ENCODE results near the gene PCDHA5.
A peak's percentile ranks its signal among the peaks of the same experiment; 100 is the strongest.
"Not testable (repeated sequence)": the region's sequence is repeated elsewhere in the genome, so short reads cannot be mapped to it uniquely, and the experiment has no call there.

Gene PCDHA5

DNA sequence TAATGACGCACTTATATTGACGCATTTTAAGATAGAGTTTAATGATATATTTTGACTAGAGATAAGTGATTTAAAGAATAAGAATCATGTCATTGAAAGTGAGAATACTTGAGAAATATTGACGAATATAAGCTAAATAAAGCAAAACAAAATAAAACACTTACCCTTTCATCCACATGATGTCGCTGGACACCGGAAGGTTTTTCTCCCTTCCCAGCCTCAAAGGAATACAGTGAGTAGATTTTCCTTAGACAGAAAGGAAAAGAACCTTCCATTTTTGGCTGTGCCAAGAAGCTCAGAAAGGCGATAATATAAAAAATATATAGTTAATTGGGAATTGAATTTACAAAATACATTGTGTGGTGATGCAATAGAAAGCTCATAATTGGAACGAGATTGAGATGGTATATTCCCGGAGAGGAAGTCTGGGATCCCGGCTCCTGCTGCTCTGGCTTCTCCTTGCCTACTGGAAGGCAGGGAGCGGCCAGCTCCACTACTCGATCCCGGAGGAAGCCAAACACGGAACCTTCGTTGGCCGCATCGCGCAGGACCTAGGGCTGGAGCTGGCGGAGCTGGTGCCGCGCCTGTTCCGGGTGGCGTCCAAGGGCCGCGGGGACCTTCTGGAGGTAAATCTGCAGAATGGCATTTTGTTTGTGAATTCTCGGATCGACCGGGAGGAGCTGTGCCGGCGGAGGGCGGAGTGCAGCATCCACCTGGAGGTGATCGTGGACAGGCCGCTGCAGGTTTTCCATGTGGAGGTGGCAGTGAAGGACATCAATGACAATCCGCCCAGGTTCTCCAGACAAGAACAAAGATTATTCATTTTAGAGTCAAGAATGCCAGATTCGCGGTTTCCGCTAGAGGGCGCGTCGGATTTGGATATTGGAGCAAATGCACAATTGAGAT is at the start of gene PCDHA5:
TSS of gene PCDHA5 (plus strand) at position 239 of the 906 bp plus-strand sequence.
- no peak for DNase-seq

DNA sequence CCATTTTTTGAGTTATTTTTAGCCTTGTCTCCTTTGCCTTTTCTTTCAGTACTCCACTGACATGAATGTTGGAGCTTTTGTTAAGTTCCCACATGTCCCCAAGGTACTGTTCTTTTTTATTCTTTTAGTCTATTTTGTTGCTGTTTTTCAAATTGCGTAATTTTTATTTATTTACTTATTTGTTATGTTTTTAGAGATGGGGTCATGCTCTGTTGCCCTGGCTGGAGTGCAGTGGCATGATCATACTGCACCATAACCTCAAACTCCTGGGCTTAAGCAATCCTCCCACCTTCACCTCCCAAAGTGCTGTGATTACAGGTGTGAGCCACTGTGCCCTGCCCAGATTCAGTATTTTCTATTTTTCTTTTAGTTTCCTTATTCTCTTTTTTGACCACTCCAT is 40.9 kb upstream of the PCDHA5 start:
- DNase-seq, result no peak

DNA sequence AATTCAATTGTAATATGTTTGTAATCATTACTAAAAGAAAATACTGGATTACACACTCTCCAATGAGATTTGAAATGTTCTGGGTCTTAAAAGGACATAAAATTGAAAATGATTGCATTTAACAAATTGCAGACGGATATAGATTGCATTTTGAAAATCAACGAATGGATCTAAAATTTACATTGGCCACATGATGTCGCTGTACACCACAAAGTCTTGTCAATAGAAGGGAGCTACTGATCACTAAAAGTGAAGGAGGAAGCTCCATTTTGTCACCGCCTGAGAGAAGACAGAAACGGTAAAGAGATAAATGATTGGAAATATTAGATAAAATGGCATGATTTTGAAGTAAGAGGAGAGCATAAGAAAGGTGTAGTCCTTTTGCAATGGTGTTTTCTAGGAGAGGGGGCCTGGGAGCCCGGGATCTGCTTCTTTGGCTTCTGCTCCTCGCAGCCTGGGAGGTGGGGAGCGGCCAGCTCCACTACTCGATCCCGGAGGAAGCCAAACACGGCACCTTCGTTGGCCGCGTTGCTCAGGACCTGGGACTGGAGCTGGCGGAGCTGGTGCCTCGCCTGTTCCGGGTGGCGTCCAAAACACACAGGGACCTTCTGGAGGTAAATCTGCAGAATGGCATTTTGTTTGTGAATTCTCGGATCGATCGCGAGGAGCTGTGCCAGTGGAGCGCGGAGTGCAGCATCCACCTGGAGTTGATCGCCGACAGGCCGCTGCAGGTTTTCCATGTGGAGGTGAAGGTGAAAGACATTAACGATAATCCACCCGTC is 35.3 kb upstream of the PCDHA5 start, which contains the start of gene PCDHA1:
TSS of gene PCDHA1 (plus strand) at position 236 of the 782 bp plus-strand sequence.
- DNase-seq, result no peak

DNA sequence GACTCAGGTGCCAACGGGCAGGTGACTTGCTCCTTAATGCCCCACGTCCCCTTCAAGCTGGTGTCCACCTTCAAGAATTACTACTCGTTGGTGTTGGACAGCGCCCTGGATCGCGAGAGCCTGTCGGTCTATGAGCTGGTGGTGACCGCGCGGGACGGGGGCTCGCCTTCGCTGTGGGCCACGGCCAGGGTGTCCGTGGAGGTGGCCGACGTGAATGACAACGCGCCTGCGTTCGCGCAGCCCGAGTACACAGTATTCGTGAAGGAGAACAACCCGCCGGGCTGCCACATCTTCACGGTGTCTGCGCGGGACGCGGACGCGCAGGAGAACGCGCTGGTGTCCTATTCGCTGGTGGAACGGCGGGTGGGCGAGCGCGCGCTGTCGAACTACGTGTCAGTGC is 34.0 kb upstream of the PCDHA5 start:
- not testable (repeated sequence) for DNase-seq

DNA sequence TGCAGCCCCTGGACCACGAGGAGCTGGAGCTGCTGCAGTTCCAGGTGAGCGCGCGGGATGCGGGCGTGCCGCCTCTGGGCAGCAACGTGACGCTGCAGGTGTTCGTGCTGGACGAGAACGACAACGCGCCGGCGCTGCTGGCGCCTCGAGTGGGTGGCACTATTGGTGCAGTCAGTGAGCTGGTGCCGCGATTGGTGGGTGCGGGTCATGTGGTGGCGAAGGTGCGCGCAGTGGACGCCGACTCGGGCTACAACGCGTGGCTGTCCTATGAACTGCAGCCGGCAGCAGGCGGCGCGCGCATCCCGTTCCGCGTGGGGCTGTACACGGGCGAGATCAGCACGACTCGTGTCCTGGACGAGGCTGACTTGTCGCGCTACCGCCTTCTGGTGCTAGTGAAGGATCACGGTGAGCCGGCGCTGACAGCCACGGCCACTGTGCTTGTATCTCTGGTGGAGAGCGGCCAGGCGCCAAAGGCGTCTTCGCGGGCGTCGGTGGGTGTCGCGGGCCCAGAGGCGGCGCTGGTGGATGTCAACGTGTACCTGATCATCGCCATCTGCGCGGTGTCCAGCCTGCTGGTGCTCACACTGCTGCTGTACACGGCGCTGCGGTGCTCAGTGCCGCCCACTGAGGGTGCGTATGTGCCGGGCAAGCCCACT is 33.4 kb upstream of the PCDHA5 start:
- not testable (repeated sequence) for DNase-seq

DNA sequence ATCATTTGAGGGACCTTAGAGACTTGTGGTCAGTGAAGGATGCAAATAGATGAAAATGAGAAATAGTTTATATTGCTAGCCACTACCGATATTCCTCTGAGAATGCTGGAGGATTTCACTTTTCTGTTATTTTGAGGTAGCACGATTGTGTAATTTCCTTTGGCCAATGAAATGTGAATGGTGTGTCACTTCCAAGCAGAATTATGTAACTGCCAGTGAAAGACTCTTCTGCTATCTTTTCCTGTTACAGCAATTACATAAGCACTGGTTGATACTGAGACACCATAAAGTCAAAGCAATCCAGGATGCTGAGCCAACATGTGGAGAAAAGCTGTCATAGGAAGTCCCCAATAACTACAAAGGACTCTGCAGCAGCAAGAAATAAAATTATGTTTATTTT is 30.3 kb upstream of the PCDHA5 start:
- no peak for DNase-seq

DNA sequence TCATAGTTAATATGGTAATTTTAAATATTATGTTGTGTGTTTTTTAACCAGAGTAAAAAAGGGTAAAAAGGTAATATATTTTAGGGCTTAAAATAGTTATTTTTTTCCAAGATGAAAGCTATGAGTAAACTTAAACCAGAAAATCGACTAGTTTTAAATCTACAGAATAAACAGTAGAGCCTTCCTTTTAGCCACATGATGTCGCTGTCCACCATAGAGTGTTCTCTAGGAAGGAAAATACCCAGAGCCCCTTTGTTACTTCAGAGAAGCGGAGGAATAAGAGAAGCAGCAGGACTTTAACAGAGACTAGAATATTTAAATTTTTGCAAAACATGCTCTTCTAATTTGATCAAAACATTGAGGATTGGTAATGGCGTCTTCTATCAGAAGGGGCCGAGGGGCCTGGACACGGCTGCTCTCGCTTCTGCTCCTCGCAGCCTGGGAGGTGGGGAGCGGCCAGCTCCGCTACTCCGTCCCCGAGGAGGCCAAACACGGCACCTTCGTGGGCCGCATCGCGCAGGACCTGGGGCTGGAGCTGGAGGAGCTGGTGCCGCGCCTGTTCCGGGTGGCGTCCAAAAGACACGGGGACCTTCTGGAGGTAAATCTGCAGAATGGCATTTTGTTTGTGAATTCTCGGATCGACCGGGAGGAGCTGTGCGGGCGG is 26.7 kb upstream of the PCDHA5 start, which contains the start of gene PCDHA2:
TSS of gene PCDHA2 (plus strand) at position 258 of the 664 bp plus-strand sequence.
- DNase-seq, result no peak

DNA sequence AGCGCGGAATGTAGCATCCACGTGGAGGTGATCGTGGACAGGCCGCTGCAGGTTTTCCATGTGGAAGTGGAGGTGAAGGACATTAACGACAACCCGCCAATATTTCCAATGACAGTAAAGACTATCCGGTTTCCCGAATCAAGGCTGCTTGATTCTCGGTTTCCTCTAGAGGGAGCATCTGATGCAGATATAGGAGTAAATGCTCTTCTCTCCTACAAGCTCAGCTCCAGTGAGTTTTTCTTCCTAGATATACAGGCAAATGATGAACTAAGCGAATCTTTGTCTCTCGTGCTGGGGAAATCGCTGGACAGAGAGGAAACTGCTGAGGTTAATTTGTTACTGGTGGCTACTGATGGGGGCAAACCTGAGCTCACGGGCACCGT is 26.2 kb upstream of the PCDHA5 start:
- no peak for DNase-seq

DNA sequence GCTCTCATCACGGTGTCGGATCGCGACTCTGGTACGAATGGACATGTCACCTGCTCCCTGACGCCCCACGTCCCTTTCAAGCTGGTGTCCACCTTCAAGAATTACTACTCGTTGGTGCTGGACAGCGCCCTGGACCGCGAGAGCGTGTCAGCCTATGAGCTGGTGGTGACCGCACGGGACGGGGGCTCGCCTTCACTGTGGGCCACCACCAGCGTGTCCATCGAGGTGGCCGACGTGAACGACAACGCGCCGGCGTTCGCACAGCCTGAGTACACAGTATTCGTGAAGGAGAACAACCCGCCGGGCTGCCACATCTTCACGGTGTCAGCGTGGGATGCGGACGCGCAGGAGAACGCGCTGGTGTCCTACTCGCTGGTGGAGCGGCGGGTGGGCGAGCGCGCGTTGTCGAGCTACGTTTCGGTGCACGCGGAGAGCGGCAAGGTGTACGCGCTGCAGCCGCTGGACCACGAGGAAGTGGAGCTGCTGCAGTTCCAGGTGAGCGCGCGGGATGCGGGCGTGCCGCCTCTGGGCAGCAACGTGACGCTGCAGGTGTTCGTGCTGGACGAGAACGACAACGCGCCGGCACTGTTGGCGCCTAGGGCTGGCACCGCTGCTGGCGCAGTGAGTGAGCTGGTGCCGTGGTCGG is 25.2 kb upstream of the PCDHA5 start:
- peak; percentile 56 for DNase-seq

DNA sequence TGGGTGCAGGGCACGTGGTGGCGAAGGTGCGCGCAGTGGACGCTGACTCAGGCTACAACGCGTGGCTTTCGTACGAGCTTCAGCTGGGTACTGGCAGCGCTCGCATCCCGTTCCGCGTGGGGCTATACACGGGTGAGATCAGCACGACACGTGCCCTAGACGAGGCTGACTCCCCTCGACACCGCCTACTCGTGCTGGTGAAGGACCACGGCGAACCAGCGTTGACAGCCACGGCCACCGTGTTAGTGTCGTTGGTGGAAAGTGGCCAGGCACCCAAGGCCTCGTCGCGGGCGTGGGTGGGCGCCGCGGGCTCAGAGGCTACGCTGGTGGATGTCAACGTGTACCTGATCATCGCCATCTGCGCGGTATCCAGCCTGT is 24.7 kb upstream of the PCDHA5 start:
- no peak for DNase-seq

DNA sequence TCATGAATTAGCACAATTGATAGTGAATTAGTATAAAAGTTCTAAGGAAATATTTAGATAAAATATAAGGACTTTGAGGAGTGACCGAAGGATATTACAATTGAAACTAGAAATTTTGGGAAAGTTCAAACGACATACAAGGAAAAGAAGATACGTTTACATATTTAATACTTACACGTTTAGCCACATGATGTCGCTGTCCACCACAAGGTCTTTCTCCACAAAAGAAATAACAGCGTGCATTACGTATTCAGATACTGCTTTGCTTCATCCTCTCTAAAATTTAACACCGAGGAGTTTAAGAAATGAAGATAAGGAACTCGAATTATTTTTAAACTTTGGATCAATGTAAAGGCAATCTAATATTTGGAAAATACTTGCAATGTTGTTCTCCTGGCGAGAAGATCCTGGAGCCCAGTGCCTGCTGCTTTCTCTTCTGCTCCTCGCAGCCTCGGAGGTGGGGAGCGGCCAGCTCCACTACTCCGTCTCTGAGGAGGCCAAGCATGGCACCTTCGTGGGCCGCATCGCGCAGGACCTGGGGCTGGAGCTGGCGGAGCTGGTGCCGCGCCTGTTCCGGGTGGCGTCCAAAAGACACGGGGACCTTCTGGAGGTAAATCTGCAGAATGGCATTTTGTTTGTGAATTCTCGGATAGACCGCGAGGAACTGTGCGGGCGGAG is 20.5 kb upstream of the PCDHA5 start, which contains the start of gene PCDHA3:
TSS of gene PCDHA3 (plus strand) at position 242 of the 678 bp plus-strand sequence.
- no peak for DNase-seq

DNA sequence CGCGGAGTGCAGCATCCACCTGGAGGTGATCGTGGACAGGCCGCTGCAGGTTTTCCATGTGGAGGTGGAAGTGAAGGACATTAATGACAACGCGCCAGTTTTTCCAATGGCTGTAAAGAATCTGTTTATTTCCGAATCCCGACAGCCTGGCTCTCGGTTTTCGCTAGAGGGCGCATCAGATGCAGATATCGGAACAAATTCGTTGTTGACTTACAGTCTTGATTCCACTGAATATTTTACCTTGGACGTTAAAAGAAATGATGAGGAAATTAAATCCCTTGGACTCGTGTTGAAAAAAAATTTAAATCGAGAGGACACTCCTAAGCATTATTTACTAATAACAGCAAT is 19.9 kb upstream of the PCDHA5 start:
- no peak for DNase-seq

DNA sequence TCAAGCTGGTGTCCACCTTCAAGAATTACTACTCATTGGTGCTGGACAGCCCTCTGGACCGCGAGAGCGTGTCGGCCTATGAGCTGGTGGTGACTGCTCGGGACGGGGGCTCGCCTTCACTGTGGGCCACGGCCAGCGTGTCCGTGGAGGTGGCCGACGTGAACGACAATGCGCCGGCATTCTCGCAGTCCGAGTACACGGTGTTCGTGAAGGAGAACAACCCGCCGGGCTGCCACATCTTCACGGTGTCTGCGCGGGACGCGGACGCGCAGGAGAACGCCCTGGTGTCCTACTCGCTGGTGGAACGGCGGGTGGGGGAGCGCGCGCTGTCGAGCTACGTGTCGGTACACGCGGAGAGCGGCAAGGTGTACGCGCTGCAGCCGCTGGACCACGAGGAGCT is 19.0 kb upstream of the PCDHA5 start:
- not testable (repeated sequence) for DNase-seq

DNA sequence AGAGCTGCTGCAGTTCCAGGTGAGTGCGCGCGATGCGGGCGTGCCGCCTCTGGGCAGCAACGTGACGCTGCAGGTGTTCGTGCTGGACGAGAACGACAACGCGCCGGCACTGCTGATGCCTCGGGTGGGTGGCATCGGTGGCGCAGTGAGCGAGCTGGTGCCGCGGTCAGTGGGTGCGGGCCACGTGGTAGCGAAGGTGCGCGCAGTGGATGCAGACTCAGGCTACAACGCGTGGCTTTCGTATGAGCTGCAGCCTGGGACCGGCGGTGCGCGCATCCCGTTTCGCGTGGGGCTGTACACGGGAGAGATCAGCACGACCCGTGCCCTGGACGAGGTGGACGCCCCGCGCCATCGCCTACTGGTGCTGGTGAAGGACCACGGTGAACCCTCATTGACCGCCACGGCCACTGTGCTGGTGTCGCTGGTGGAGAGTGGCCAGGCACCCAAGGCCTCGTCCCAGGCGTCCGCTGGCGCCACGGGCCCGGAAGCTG is 18.6 kb upstream of the PCDHA5 start:
- no peak for DNase-seq

DNA sequence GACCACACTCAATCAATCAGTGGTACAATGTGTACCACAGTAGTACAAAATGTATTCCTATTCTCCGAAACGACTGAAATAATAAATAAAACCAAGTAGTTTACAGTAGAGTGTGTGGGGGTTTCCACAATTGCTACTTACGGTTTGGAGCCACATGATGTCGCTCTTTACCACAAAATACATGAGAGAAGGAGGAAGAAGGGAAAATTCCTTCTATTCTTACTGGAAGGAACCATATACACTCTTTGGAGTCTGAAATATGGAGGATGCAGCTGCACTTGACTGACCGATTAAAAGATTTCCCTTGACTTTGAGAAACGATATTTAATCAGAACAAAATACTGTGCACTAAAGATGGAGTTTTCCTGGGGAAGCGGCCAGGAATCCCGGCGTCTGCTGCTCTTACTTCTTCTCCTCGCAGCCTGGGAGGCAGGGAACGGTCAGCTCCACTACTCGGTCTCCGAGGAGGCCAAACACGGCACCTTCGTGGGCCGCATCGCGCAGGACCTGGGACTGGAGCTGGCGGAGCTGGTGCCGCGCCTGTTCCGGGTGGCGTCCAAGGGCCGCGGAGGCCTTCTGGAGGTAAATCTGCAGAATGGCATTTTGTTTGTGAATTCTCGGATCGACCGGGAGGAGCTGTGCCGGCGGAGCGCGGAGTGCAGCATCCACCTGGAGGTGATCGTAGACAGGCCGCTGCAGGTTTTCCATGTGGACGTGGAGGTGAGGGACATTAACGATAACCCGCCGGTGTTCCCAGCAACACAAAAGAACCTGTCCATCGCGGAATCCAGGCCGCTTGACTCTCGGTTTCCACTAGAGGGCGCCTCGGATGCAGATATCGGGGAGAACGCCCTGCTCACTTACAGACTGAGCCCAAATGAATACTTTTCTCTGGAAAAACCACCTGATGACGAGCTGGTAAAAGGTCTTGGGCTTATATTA is 14.3 kb upstream of the PCDHA5 start, which contains the start of gene PCDHA4:
TSS of gene PCDHA4 (plus strand) at position 235 of the 942 bp plus-strand sequence.
- no peak for DNase-seq

DNA sequence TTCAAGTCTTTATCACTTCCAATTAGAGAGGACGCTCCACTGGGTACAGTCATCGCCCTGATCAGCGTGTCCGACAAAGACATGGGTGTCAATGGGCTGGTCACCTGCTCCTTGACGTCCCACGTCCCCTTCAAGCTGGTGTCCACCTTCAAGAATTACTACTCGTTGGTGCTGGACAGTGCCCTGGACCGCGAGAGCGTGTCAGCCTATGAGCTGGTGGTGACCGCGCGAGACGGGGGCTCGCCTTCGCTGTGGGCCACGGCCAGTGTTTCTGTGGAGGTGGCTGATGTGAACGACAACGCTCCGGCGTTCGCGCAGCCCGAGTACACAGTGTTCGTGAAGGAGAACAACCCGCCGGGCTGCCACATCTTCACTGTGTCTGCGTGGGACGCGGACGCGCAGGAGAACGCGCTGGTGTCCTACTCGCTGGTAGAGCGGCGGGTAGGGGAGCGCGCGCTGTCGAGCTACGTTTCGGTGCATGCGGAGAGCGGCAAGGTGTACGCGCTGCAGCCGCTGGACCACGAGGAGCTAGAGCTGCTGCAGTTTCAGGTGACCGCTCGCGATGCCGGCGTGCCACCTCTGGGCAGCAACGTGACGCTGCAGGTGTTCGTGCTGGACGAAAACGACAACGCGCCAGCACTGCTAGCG is 13.0 kb upstream of the PCDHA5 start:
- DNase-seq, result not testable (repeated sequence)

DNA sequence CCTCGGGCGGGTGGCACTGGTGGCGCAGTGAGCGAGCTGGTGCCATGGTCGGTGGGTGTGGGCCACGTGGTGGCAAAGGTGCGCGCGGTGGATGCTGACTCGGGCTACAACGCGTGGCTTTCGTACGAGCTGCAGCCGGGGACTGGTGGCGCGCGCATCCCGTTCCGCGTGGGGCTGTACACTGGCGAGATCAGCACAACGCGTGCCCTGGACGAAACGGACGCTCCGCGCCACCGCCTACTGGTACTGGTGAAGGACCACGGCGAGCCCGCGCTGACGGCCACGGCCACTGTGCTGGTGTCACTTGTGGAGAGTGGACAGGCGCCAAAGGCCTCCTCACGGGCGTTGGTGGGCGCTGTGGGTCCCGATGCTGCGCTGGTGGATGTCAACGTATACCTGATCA is 12.5 kb upstream of the PCDHA5 start:
- no peak for DNase-seq

DNA sequence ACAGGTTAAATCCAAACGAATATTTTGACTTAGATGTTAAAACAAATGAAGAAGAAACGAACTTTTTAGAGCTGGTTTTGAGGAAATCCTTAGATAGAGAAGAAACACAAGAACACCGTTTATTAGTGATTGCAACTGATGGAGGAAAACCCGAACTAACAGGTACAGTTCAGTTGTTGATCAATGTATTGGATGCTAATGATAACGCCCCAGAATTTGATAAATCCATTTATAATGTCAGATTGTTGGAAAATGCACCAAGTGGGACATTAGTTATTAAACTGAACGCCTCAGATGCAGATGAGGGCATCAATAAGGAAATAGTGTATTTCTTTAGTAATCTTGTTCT is 842 bp downstream of the PCDHA5 start:
- DNase-seq, result no peak

DNA sequence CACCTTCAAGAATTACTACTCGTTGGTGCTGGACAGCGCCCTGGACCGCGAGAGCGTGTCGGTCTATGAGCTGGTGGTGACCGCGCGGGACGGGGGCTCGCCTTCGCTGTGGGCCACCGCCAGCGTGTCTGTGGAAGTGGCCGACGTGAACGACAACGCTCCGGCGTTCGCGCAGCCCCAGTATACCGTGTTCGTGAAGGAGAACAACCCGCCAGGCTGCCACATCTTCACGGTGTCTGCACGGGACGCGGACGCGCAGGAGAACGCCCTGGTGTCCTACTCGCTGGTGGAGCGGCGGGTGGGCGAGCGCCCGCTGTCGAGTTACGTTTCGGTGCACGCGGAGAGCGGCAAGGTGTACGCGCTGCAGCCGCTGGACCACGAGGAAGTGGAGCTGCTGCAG is 1.6 kb downstream of the PCDHA5 start:
- not testable (repeated sequence) for DNase-seq

DNA sequence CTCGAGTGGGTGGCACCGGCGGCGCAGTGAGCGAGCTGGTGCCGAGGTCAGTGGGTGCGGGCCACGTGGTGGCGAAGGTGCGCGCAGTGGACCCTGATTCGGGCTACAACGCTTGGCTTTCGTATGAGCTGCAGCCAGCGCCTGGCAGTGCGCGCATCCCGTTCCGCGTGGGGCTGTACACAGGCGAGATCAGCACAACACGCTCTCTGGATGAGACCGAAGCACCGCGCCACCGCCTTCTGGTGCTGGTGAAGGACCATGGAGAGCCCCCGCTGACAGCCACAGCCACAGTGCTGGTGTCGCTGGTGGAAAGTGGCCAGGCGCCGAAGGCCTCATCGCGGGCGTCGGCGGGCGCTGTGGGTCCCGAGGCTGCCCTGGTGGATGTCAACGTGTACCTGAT is 2.1 kb downstream of the PCDHA5 start:
- DNase-seq, result no peak

Data from activated effector memory CD4-positive, alpha-beta T cell treated with anti-CD3 and anti-CD28 coated beads, Interleukin-2, amount 50 U/mL, for 16 hours (primary cell).